T-helper 2 cell treated with Interferon-gamma antibody and Interleukin-4, amounts not matched to agents 100 ng/mL and 5 ng/mL, for 36 hours (primary cell): ENCODE data around the gene PDE4D. TPM values are rescaled to one million over a fixed set of nuclear protein-coding genes. Genes with fewer than 3 reads are reported as not detected.

ENCODE experiments used
- intact Hi-C: fragments of 100-400 bp; cut with micrococcal nuclease; formaldehyde crosslinking; loops from one replicate; pipeline ENCODE4 v1.15.1; 2023
- total RNA-seq: library from RNA; stranded (reverse); gene quantifications from 2 replicates; pipeline ENCODE4 v1.2.3, GENCODE V29; 2022

Gene PDE4D
- total RNA-seq = 59.4 and 60.2 TPM in 2 replicates

DNA sequence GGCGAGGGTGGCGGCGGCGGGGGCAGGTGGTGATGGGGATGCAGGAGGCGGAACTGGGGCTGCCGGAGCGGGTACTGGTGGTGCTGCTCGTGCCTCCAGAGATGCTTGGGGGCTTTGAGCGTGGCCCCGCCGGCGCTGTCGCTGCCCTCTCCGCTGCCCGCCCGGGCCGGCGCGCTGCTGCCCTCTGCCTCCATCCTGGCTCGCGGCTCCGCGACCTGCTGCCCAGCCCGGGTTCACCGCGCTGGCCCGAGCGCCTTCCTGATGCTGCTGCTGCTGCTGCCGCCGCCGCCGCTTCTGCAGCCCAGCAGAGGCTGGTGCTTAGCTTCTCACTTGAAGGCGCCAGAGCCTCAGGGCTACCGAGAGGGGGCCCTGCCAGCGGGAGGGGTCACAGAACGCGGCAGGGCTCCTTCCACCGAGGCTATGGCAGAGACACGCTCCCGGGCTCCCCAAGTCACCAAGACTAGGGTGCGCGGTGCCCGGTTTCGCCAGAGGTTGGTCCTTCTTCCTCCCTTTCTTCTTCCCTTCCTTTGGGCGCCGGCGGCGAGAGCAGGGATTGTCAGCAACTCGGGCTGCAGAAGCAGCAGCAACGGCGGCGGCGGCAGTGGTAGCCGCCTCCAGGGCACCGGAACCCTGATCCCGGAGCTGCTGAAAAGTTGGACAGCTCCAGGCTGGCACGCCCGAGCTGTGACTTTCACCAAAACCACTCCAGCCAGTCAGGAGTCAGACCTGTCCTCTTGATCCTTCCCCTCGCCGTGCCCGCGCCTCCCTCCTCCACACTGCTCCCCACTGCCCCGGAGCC lies at the start of gene PDE4D:
Gene PDE4D (minus strand): TSS at position 298 of the 799 bp plus-strand sequence.
- intact Hi-C loops = no loop called here

GRCh38 chr5:59937633-59938032 lies 44.1 kb upstream of the PDE4D start:
- intact Hi-C loops = no loop called here

GRCh38 chr5:59923465-59923864 lies 29.9 kb upstream of the PDE4D start:
- intact Hi-C loops = no loop called here

GRCh38 chr5:59922220-59922619 lies 28.7 kb upstream of the PDE4D start:
- intact Hi-C loops = no loop called here

- intact Hi-C loops = no loop called here
Measured at GRCh38 chr5:59921816-59922215, 28.3 kb upstream of the PDE4D start.

- intact Hi-C loops = no loop called here
Measured at GRCh38 chr5:59919484-59919883, 26.0 kb upstream of the PDE4D start.

DNA sequence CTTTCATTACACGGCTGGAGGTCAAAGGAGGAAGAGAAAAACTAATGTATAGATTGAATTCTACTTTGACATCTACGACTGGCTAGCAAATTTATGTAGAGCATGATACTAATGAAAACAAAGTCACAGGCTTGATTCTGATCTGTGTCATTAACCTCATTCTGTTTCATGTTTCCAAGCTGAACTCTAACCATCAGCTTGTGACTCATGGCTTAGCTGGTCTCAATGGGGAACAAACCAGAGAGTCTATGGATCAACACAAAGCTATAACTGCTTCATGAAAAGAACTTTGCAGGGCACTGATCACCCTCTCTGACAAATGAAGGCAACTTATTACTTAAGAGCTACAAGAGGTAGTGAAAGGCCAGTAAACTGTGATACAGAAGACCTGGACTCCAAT lies 23.6 kb upstream of the PDE4D start:
- intact Hi-C loops = no loop called here

DNA sequence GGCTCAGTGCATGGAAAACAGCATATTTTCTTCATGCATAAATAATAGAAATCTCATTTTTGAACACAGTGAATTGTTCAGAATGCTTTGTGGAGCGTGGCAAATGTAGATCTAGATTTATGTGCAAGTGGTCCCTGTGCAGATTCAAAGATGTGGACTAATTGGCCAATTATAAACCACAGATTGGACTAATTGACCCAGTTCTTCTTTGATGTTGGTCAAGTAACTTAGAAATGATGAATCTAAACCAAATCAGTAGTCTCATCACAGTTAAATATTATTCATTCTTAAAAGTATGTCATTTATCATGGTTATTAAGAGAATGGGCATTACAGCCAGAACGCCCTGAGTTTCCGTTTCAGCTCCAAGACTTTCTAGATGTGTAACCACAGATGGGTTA lies 11.7 kb upstream of the PDE4D start:
- intact Hi-C loops = no loop called here

- intact Hi-C loops = no loop called here
Measured at GRCh38 chr5:59897075-59897474, 3.5 kb upstream of the PDE4D start.

- intact Hi-C loops = no loop called here
Measured at GRCh38 chr5:59891962-59892643, 1.4 kb downstream of the PDE4D start.

- intact Hi-C loops = no loop called here
Measured at GRCh38 chr5:59887274-59887673, 6.3 kb downstream of the PDE4D start.

GRCh38 chr5:59874675-59875074 lies 18.9 kb downstream of the PDE4D start:
- intact Hi-C loops = no loop called here

GRCh38 chr5:59873113-59873512 lies 20.4 kb downstream of the PDE4D start:
- intact Hi-C loops = no loop called here

DNA sequence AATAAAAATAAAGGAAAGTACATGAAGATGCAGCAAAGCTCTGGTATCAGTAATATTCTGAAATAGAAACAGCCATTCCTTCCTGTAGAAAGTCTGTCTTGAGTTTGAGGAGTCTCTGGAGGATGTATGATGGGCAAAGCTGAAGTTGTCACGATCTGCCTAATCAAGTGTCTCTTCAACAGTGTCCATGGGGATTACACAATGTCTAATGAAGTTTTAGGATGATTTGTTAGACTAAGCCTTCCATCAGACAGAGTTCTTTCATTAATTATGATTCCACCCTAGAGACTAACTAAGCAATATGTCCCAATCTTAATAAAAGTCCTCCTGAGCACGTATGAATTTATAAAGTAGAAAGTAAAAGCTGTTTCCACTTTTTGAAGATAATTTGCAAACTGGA lies 26.9 kb downstream of the PDE4D start:
- intact Hi-C loops = no loop called here

- intact Hi-C loops = no loop called here
Measured at GRCh38 chr5:59864718-59865117, 28.8 kb downstream of the PDE4D start.

GRCh38 chr5:59863777-59864176 lies 29.7 kb downstream of the PDE4D start:
- intact Hi-C loops = no loop called here

DNA sequence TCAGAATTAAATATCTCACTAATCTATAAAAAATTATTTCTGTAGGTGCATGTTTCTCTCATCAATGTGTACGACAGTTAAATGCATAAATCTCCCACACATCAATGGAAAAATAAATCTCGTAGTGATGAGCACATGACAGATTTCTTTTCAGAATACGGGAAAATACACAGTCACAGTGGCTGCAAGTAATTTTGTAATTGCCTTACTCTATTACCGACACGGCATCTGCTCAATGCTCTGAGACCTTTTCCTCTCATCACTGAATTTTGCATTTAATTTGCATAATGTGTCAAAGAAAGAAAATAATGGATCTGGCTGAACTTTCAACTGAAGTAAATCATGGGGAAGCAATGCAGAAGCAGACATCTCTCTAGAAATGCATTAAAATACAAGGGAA lies 37.2 kb downstream of the PDE4D start:
- intact Hi-C loops = no loop called here

GRCh38 chr5:59850766-59851165 lies 42.8 kb downstream of the PDE4D start:
- intact Hi-C loops = no loop called here

DNA sequence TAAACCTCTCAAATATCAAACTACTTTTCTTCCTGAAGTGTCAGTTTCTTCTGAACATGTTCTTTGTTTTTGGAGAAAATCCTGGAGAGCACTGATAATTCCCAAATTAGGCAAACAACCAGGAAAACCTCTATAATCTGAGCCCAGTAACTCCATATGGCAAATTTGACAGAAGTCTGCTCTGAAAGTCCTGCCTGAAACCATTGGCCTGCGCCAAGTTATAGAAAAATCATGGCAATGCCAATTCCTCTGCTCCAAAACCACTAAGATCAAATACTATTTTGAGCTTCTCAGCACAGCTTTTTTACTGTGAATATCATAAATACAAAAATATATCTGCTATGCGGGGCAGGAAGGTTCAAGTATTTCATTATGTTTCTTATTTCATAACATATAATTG lies 45.9 kb downstream of the PDE4D start:
- intact Hi-C loops = no loop called here

DNA sequence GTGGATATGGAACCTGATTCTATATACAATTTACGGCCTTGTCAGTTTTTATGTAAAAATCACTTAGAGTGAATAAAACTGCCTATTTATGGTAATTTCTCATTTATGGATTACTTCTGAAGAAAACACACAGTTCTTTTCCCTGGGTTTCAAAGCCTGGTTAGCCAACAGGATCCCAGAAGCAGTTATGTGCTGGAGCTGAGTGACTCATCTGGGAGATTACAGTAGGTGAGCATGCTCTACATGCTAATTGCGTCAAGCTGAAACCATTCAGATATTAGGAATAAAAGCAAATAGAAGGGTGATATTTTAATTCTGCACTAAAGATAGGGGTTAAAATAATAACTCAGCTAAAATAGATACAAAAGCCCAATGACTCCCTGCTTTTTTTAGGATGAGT lies 47.8 kb downstream of the PDE4D start:
- intact Hi-C loops = no loop called here

DNA sequence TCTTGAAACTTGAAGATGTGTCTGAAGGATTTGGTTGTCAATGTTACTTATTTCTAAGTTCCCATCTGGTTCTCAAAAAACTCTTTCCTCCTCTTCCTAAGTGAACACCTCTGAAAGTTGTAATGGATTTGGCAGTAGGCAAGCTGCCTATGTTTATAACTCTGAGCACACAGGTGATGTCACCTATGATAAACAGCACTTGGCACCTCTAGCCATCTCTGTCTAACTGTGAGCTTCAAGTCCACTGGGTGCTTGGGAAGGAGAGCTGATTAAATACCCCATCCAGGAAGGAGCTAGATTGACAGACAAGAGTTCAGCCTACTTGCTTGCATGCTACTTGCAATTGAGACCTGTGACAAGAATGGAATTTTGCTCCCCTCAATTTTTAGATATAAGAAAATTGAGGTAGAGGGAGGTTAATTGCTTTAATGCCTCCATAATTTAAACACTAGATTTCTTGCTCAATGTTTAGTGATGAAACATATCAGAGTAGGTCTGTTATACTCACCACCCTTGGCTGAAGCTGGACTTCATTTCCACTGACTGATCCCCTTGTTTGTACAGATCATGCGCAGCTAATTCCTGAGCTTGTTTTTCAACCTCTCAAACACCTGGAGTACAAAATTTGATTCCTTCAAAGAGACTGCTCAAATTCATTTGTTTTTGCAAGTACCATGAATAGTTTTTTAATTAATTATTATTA lies 49.9 kb downstream of the PDE4D start:
- intact Hi-C loops = no loop called here

- intact Hi-C loops = no loop called here
Measured at GRCh38 chr5:59842999-59843398, 50.5 kb downstream of the PDE4D start.
